Keratinocyte (primary cell): ENCODE measurements around the gene GPSM1. TPM values are rescaled to one million over a fixed set of nuclear protein-coding genes. Genes with fewer than 3 reads are reported as not detected.

ENCODE experiments used
- DNase-seq: peaks from one replicate; pipeline ENCODE4 v3.0.0-alpha.2; 2011; ENCODE audit warnings: low read depth, missing footprints, low spot score
- FAIRE-seq: peaks from 2 replicates; lab custom pipeline; 2011; peaks lifted over from hg19 to GRCh38; lab: Jason Lieb, UNC
- H2AFZ ChIP-seq: 2 replicates; pipeline ENCODE4 v1.6.0; 2012; ENCODE audit warnings: low read length, control low read depth, inconsistent platforms; ENCODE audit not compliant: control insufficient read depth
- H3K27ac ChIP-seq: 2 replicates; pipeline ENCODE4 v1.5.1; 2011; ENCODE audit warnings: low read length; ENCODE audit not compliant: control insufficient read depth, insufficient read depth
- H3K27me3 ChIP-seq: 3 replicates; pipeline ENCODE4 v1.6.0; 2011; ENCODE audit warnings: low read length; ENCODE audit not compliant: control insufficient read depth, insufficient read depth; ENCODE audit errors: extremely low read depth
- H3K36me3 ChIP-seq, 2 experiments: 2 replicates in 1 of 2; 3 replicates in 1 of 2; pipeline ENCODE4 v1.5.1; 2011; ENCODE audit warnings: low read length in 2 of 2, mild to moderate bottlenecking in 1 of 2; ENCODE audit not compliant: control insufficient read depth in 2 of 2, insufficient read depth in 2 of 2; ENCODE audit errors: extremely low read depth in 1 of 2
- H3K4me1 ChIP-seq: 3 replicates; pipeline ENCODE4 v1.5.1; 2011; ENCODE audit warnings: low read length; ENCODE audit not compliant: control insufficient read depth, insufficient read depth; ENCODE audit errors: extremely low read depth
- H3K4me2 ChIP-seq: 3 replicates; pipeline ENCODE4 v1.6.0; 2011; ENCODE audit warnings: low read depth, low read length; ENCODE audit not compliant: control insufficient read depth, insufficient read depth; ENCODE audit errors: extremely low read depth
- H3K4me3 ChIP-seq, 3 experiments: fragments of 200-600 bp in 1 of 3; sonication (generic) in 1 of 3; 2 replicates in 2 of 3; 3 replicates in 1 of 3; pipeline ENCODE4 v1.5.1; 2011 to 2016; ENCODE audit warnings: low read length in 3 of 3, mild to moderate bottlenecking in 3 of 3, control low read depth in 2 of 3, inconsistent platforms in 1 of 3, low read depth in 1 of 3, mixed read lengths in 1 of 3, mixed run types in 1 of 3, moderate library complexity in 1 of 3; ENCODE audit not compliant: control insufficient read depth in 2 of 3, insufficient read depth in 2 of 3; ENCODE audit errors: extremely low read depth in 1 of 3
- H3K79me2 ChIP-seq: 2 replicates; pipeline ENCODE4 v1.6.0; 2012; ENCODE audit warnings: low read length; ENCODE audit not compliant: control insufficient read depth, insufficient read depth
- H3K9ac ChIP-seq: 3 replicates; pipeline ENCODE4 v1.6.0; 2011; ENCODE audit warnings: low read length; ENCODE audit not compliant: control insufficient read depth, insufficient read depth; ENCODE audit errors: extremely low read depth
- H3K9me1 ChIP-seq: 3 replicates; pipeline ENCODE4 v1.6.0; 2011; ENCODE audit warnings: low read length; ENCODE audit not compliant: control insufficient read depth, insufficient read depth; ENCODE audit errors: extremely low read depth
- H3K9me3 ChIP-seq: 2 replicates; pipeline ENCODE4 v1.5.1; 2012; ENCODE audit warnings: low read depth, low read length; ENCODE audit not compliant: control insufficient read depth
- H4K20me1 ChIP-seq: 3 replicates; pipeline ENCODE4 v1.6.0; 2011; ENCODE audit warnings: low read length; ENCODE audit not compliant: control insufficient read depth, insufficient read depth; ENCODE audit errors: extremely low read depth
- CTCF ChIP-seq, 3 experiments: IDR thresholded peaks in 1 of 3; conservative IDR thresholded peaks in 1 of 3; optimal IDR thresholded peaks in 1 of 3; 2 replicates in 2 of 3; 3 replicates in 1 of 3; pipeline versions ENCODE3 to v1.5.1; 2011; ENCODE audit warnings: low read length in 3 of 3, mild to moderate bottlenecking in 3 of 3, moderate library complexity in 2 of 3, control low read depth in 1 of 3, inconsistent platforms in 1 of 3; ENCODE audit not compliant: insufficient read depth in 2 of 3; ENCODE audit errors: extremely low read depth in 1 of 3
- EZH2 ChIP-seq: IDR thresholded peaks from one replicate; pipeline ENCODE4 v1.6.1; 2012; ENCODE audit warnings: inconsistent platforms, mild to moderate bottlenecking, low read length, moderate library complexity
- dilution Hi-C: fragments of 300-500 bp; cut with MboI; formaldehyde crosslinking; loops from one replicate; pipeline ENCODE4 v1.7.0; 2020; ENCODE audit warnings: low sequenced_read_pairs; ENCODE audit not compliant: extremely low pct_ligation_motif_present
- polyA plus RNA-seq, 5 experiments: library from polyadenylated mRNA; depleted of rRNA in 3 of 5; stranded (reverse) in 3 of 5; stranded (forward) in 1 of 5; unstranded in 1 of 5; fragments of >200 nt; gene quantifications; 1 replicate in 1 of 5; 2 replicates in 3 of 5; 3 replicates in 1 of 5; pipeline versions ENCODE4 v1.2.1 to v1.2.3, GENCODE V29; 2011 to 2012; ENCODE audit warnings: missing spikeins in 2 of 5, low read depth in 1 of 5, low replicate concordance in 1 of 5

Gene GPSM1
- polyA plus RNA-seq, 1 donor (not counting 4 experiments of a cell fraction or from before 2014, with no cell fraction given): 2.5 TPM

- H3K79me2 ChIP-seq: no peaks in the 10 kb centered on the region
- dilution Hi-C loops: no loop called here
Measured at GRCh38 chr9:136328622-136329041, 1.3 kb downstream of the GPSM1 start.

DNA sequence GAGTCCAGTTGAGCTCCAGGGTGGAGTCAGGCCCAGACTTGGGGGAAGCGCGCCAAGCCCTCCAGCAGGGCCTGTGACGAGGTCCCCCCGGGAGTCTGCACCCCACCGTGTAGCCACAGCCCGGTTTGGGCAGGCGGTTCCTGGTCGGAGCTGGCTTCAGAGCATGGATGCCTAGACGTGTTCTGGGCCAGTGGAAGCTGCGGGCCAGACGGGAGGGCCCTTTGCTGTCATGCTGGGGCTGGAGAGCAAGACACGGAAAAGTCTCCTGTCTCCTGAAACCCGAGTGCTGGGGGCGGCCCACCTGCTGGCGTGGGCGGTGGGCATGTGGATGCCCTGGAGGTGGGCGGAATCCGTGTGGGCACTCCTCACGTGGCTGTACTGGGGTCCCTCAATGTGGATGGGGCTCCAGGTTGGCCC, 1.9 kb downstream of the GPSM1 start:
- Histone ChIP-seq H3K4me3 (no peak overlapping the region), H3K79me2 (no peaks in the 10 kb centered on the region), H4K20me1 (no peaks in the 10 kb centered on the region), H3K9ac (no peak overlapping the region), H3K4me2 (no peak overlapping the region), H3K36me3 (no peaks in the 10 kb centered on the region), H3K4me1 (peaks cover 10% of the 10 kb centered on the region), H3K27me3 (peaks cover 6% of the 10 kb centered on the region), H3K9me1 (no peaks in the 10 kb centered on the region), H3K9me3 (no peaks in the 10 kb centered on the region), H3K27ac (no peak overlapping the region), H2AFZ (no peak overlapping the region)
- dilution Hi-C loops: no loop called here
- FAIRE-seq (no peak), DNase-seq (no peak)
- TF ChIP-seq CTCF (optimal IDR thresholded peaks at IDR 0.05 in 1 of 3, IDR thresholded peaks at IDR 0.05 in 1 of 3, conservative IDR thresholded peaks at IDR 0.05 in 1 of 3; ENCODE audit: extremely low read depth in 1 of 3, insufficient read depth in 2 of 3, low read length in 3 of 3) (no peak), EZH2 (no peak)

More at GRCh38 chr9:136328622-136329041, 1.3 kb downstream of the GPSM1 start:
- TF ChIP-seq CTCF (optimal IDR thresholded peaks at IDR 0.05 in 1 of 3, IDR thresholded peaks at IDR 0.05 in 1 of 3, conservative IDR thresholded peaks at IDR 0.05 in 1 of 3; ENCODE audit: extremely low read depth in 1 of 3, insufficient read depth in 2 of 3, low read length in 3 of 3) (no peak), EZH2 (no peak)
- peaks cover 13% of the 10 kb centered on the region for H3K4me1 ChIP-seq
- H3K27me3 ChIP-seq: peaks cover 7% of the 10 kb centered on the region
- peak overlapping the region; percentile 84 for H3K4me2 ChIP-seq
- no peaks in the 10 kb centered on the region for H4K20me1 ChIP-seq
- H2AFZ ChIP-seq: no peak overlapping the region
- H3K9me3 ChIP-seq: no peaks in the 10 kb centered on the region
- H3K36me3 ChIP-seq: no peaks in the 10 kb centered on the region
- H3K27ac ChIP-seq: no peak overlapping the region
- FAIRE-seq: no peak
- DNase-seq: no peak
- H3K9me1 ChIP-seq: no peaks in the 10 kb centered on the region
- H3K9ac ChIP-seq: peak overlapping the region; percentile 33
- peak overlapping the region in 1 of 3 experiments; percentile 52 for H3K4me3 ChIP-seq
